Erythroblast (primary cell): ENCODE results near the gene ACTG1.

ENCODE experiments used
- GATA1 ChIP-seq: IDR thresholded peaks from 2 replicates; pipeline ENCODE4 v1.6.1; 2011; ENCODE audit warnings: low read depth, mild to moderate bottlenecking, control low read depth, low read length, moderate library complexity
- POLR2A ChIP-seq: IDR thresholded peaks from 2 replicates; pipeline ENCODE4 v1.6.1; 2011; ENCODE audit warnings: mild to moderate bottlenecking, low read length

GRCh38 chr17:81492202-81492601 lies 20.4 kb downstream of the ACTG1 start:
- TF ChIP-seq POLR2A (no peak), GATA1 (no peak)
